ENCODE results near the gene FTO. TPM values are rescaled to one million over a fixed set of nuclear protein-coding genes. Genes with fewer than 3 reads are reported as not detected.
A peak's percentile ranks its signal among the peaks of the same experiment; 100 is the strongest.

Gene FTO
- polyA plus RNA-seq, 3 donors from 2014 or later: 61.3 to 106 (median 65.1) TPM

DNA sequence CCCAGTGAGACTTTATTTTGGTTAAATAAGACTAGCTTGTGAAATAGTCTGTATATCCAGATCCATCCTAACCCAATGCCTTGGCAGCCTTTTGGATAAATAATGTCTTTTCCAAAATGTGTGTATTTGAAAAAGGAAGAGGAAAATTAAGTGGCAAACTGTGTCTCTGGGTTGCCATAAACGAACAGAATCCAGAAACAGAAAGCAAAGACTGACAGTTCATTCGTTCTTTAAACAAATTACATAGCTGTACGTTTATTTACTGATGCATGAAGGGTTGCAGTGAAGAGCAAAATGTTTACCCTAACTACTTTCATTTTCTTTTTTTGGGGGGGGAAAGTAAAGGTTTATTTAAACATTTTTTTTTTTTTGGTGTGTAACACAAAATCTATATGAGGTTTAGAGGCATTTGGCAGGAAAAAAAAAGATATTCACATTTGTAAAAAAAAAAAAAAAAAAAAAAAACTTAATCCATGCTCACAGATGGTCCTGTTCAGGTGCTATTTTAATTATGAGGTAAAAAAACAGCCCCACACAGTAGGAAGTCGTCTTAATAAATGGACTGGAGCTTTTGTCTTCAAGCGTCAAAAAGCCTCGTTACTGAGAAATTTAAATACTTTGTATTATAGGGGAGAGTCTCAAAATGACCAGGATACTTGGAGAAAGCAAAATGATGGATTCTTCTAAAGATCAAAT, 245.9 kb downstream of the FTO start:
- peaks cover 15 to 16% of the 10 kb centered on the region in 2 donors for H3K4me1 Mint-ChIP-seq
- no peak for DNase-seq
- no peaks in the 10 kb centered on the region for H3K9me3 Mint-ChIP-seq
- no peak overlapping the region for H3K27ac Mint-ChIP-seq
- peaks cover 0 to 5% (median 0%) of the 10 kb centered on the region in 3 donors for H3K36me3 Mint-ChIP-seq
- H3K27me3 Mint-ChIP-seq (ENCODE audit: low read depth in 3 of 3): no peaks in the 10 kb centered on the region
- H3K4me3 Mint-ChIP-seq: no peak overlapping the region

DNA sequence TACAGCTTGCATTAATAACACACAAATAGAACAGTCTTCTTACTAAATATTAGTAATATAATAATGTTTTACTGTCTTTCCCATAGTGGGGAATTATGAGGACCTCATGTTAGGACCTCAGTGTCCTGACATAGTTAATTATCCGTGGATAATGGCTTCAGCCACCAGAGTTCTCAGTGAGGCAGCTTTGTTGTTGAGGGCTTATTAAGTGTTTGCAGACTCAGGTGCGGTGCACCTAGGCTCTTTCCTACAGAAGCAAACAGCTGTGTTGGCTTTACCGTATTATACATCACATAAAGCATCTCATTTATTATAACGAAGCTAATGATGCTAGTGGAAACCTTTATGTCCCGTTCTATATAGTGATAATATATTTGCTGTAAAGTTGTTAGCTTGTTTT, 246.7 kb downstream of the FTO start:
- DNase-seq: no peak
- peak overlapping the region in 1 of 6 donors; percentile 42 for H3K27ac Mint-ChIP-seq
- no peak overlapping the region for H3K4me3 Mint-ChIP-seq
- H3K9me3 Mint-ChIP-seq: no peaks in the 10 kb centered on the region
- peaks cover 15 to 16% of the 10 kb centered on the region in 2 donors for H3K4me1 Mint-ChIP-seq
- no peaks in the 10 kb centered on the region for H3K27me3 Mint-ChIP-seq (ENCODE audit: low read depth in 3 of 3)
- H3K36me3 Mint-ChIP-seq: peaks cover 5 to 7% (median 5%) of the 10 kb centered on the region in 3 donors

DNA sequence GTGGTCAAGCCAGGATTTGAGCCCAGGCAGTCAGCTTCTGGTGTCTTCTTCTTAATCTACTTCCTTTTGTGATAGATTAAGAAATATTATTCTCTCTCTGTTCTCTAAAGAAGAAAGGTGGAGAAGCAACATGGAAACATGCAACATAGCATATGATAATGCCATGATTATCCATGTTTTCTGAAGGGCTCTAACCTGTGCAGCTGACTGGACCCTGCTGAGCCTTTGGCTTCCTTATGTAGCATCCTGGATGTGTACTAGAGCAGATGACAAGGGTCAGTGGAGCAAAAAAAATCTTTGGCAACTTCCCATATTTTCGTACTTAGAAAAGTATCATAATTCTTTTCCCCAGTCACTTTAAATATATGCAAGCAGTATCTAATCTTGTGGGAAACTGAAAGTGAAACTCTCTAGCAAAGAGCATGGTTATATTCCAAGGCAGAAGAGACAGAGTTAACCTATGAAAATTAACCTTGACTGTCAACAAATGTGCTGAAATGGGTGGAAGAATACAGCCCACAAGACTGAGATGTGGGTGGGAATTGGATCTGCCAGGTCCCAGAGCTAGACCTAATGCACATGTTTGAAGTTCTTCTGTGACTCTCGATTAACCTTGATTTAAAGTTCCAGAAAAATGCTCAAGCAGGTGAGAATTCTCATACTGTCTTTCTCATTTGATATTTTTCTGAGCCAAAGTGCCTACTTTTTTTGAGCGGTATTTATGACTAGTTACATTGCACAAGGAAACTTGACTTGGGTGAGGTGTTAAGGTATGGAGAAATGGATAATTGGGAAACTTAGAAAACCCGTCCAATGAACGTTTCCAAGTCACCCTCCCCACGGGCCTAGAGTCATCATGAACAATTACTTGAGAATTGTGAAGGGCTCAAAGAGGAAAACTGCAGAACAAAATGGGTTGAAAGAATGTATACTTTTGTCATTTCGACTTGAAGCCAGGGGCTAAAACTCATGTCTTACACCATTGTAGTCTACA, 248.6 kb downstream of the FTO start:
- peaks cover 9 to 11% (median 9%) of the 10 kb centered on the region in 3 donors for H3K36me3 Mint-ChIP-seq
- peak overlapping the region; percentile 47 to 74 (median 66) for H3K4me3 Mint-ChIP-seq
- peak overlapping the region; percentile 52 to 81 (median 78) for H3K27ac Mint-ChIP-seq
- peak; percentile 15 to 22 (median 18) for DNase-seq
- no peaks in the 10 kb centered on the region for H3K9me3 Mint-ChIP-seq
- peaks cover 15 to 16% of the 10 kb centered on the region in 2 donors for H3K4me1 Mint-ChIP-seq
- no peaks in the 10 kb centered on the region for H3K27me3 Mint-ChIP-seq (ENCODE audit: low read depth in 3 of 3)

DNA sequence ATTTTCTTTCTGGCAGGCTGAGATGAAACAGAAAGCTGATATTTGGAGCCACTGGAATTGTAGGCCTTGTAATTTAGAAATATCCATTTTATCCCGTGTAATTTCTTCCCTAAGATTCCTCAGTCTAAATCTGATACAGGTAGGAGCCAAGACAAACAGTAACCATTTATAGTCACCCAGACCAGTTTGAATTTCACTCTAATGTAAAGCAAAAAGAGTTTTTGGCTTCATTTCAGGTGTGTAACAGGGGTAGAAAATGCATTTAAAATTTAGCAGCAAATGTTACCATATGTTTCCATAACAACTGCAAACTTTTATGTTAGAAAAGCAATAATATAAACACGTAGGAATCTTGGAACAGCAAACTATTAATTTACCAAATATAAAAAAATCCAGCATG, 249.4 kb downstream of the FTO start:
- Mint-ChIP-seq H3K4me3 (no peak overlapping the region), H3K27ac (no peak overlapping the region), H3K9me3 (no peaks in the 10 kb centered on the region), H3K27me3 (ENCODE audit: low read depth in 3 of 3) (peaks cover 0 to 2% (median 0%) of the 10 kb centered on the region in 3 donors), H3K36me3 (peaks cover 9 to 11% (median 9%) of the 10 kb centered on the region in 3 donors), H3K4me1 (peaks cover 15 to 16% of the 10 kb centered on the region in 2 donors)
- no peak for DNase-seq

DNA sequence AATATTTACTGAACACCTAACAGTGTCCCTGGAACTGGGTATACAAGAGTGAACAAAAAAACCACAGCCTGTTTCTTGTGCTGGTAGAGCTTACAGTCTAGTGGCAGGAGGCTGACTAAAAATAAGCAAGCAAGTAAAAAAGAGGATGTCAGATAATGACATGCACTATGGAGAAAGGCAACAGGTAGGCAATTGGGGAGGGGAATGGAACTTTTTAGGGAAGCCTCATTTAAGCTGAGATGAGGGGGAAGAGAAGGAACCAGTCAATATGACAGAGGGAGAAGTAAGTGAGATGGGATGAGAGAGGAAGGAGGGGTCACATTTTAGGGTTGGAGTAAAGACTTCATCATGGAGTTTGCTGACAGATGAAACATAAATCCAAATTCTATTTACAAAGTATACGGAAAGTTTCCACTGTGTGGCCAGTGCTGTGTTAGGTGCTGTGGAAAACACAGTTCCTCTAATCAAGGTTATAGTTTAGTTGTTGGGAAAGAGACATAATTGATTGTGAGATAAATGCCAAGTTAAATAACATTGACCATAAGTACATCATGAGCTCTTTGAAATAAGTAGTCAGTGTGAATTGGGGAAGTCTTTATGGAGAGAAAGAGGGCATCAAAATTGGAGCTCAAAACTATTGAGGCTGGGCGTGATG, 251.4 kb downstream of the FTO start:
- Mint-ChIP-seq H3K4me3 (no peak overlapping the region), H3K27me3 (ENCODE audit: low read depth in 3 of 3) (peaks cover 0 to 2% (median 0%) of the 10 kb centered on the region in 3 donors), H3K9me3 (no peaks in the 10 kb centered on the region), H3K4me1 (peaks cover 15 to 16% of the 10 kb centered on the region in 2 donors), H3K27ac (no peak overlapping the region), H3K36me3 (peaks cover 9 to 11% (median 9%) of the 10 kb centered on the region in 3 donors)
- DNase-seq: no peak

DNA sequence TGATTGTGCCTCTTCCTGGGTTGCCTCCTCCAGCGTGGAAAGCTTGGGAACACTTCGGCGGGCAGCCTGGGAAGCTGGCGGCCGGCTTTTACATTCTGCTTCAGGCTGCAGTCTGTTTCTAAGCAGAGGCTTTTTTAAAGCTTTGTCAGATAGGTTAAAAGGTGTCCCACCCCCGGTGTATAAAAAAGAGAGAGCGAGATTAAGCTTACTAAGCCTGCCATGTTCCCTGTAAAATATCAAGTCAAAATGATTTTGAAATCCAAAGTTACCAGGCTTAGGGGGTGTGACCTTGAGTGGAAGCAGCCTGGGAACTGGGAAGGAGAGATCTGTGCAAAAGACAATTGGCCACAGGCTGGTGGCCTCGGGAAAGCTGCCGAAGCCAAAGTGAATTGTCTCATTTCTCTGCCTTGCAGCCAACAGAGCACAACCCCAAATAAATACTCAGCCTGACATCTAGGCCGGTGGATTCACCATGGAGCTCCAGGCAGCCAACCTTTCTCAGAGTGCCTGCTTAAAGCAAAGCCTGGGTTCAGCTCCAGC, 254.5 kb downstream of the FTO start:
- Mint-ChIP-seq H3K4me1 (peaks cover 0 to 2% of the 10 kb centered on the region in 2 donors), H3K27ac (no peak overlapping the region), H3K36me3 (peaks cover 9 to 11% (median 9%) of the 10 kb centered on the region in 3 donors), H3K4me3 (no peak overlapping the region), H3K27me3 (ENCODE audit: low read depth in 3 of 3) (peaks cover 0 to 2% (median 0%) of the 10 kb centered on the region in 3 donors), H3K9me3 (no peaks in the 10 kb centered on the region)
- no peak for DNase-seq

DNA sequence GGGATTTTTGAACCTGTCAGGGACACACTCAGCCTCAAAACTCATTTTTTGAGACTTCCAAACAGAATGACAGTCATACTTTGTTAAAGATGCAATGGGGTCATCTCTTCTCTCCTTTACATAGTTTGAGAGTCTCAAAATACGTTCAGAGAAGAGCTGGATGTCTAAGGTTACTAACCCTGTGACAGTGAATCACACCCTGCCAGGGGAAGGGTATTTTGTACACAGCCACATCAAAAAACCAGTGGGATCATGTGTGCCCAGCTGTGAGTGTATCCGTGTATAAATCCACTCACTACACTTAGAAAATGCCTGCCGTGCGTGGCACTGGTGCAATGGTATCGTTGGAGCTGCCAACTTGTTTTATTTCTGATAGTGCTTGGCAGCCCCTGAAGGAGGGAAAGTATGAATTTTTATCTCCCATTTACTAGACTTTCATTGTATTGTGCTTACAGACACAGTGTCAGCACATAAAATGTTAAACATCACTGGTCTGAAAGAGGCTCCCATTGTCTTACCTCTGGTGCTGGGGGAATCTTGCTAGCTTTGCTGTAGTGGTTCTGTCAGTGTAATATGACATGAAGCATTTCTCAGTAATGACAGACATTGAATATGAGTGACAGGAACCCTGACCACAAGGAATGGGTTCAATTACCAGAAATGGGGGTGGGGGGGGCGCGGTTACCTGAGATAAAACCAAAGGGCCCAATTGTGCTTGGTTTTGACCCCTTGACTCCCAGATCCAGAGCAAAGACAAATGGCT, 256.3 kb downstream of the FTO start:
- no peaks in the 10 kb centered on the region for H3K9me3 Mint-ChIP-seq
- no peak overlapping the region for H3K4me3 Mint-ChIP-seq
- H3K27ac Mint-ChIP-seq: peak overlapping the region in 1 of 6 donors; percentile 66
- H3K4me1 Mint-ChIP-seq: no peaks in the 10 kb centered on the region
- no peak for DNase-seq
- peaks cover 0 to 2% (median 0%) of the 10 kb centered on the region in 3 donors for H3K27me3 Mint-ChIP-seq (ENCODE audit: low read depth in 3 of 3)
- peaks cover 4 to 8% (median 8%) of the 10 kb centered on the region in 3 donors for H3K36me3 Mint-ChIP-seq

DNA sequence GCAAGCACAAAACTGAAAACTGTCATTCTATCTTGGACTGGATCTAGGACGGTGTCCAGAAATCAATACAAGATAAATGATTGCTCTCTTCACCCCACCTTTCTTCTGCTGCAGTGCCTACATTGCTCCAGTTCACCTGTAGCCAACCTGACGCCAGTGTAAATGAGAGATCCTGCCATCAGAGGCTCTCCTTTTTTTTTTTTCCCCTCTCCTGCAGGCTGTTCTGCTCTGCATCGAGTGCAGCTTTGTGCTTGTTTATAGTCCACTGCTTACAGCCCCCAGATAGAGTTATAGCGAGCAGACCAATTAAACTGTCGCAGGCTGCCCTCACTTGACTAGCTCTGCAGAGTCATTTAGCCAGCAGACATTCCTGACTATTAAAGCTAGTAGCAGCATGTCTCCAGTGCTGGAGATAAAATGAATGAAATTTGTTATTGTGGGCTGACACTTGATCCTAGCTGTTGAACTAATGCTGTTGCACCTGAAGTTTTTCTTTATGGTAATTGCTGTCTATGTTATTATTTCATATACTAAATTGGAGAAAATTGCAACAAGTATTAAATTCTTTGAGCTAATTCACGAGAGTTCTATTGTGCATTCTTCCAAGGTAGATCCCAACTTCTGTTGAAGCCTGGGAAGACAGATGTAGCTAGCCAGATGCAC, 257.1 kb downstream of the FTO start:
- Mint-ChIP-seq H3K9me3 (no peaks in the 10 kb centered on the region), H3K4me3 (no peak overlapping the region), H3K27ac (peak overlapping the region in 1 of 6 donors; percentile 31)

DNA sequence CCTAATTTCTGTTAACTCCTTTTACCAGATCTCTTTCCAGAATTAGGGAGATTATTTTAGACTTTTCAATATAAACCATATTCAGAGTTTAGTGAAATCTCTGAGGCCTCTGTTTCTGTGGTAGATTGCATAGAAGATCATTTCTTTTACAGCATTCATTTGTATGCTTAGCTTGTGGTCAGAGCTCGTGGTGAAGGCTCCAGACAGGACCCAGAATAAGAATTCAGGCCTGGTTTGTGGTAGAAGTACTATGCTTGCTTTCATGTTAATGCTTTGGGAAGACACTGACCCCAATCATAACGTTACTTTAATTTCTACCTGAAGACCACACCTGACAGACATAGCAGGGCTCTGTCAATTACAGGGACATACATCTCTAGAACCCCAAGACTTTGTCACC, 258.1 kb downstream of the FTO start:
- peaks cover 0 to 2% (median 0%) of the 10 kb centered on the region in 3 donors for H3K27me3 Mint-ChIP-seq (ENCODE audit: low read depth in 3 of 3)
- peaks cover 0 to 3% (median 3%) of the 10 kb centered on the region in 3 donors for H3K36me3 Mint-ChIP-seq
- H3K4me1 Mint-ChIP-seq: no peaks in the 10 kb centered on the region
- no peaks in the 10 kb centered on the region for H3K9me3 Mint-ChIP-seq
- no peak for DNase-seq
- peak overlapping the region in 1 of 6 donors; percentile 12 for H3K27ac Mint-ChIP-seq
- H3K4me3 Mint-ChIP-seq: no peak overlapping the region

More for the DNA sequence above, 257.1 kb downstream of the FTO start:
- Mint-ChIP-seq H3K27me3 (ENCODE audit: low read depth in 3 of 3) (peaks cover 0 to 2% (median 0%) of the 10 kb centered on the region in 3 donors), H3K4me1 (no peaks in the 10 kb centered on the region), H3K36me3 (peaks cover 3 to 4% (median 3%) of the 10 kb centered on the region in 3 donors)
- DNase-seq: no peak

DNA sequence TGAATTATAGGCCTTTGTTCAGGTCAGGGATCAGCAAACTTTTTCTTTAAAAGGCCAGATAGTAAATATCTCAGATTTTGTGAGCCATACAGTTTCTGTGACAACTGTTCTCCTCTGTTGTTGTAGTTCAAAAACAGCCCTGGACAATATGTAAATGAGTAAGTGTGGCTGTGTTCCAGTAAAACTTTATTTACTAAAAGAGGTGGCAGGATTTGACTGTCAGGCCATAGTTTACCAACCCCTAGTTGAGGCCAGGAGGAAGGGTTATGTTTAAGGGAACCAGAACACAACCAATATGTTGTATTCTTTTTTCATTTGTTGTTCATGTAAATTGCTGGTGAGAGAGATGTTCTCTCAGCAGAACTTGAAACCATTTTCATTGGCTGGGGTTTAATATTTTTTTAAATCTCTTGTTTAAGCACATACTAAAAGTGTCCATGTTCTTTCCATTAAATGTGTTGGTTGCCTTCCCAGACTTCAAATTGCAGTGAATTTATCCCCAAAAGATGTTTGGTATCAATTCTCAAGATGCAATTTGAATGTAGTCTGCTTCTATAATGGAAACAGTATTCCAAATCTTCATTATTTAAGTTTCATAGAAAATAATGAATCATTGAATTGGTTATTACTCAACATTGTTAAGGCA, 260.3 kb downstream of the FTO start:
- peaks cover 0 to 6% (median 3%) of the 10 kb centered on the region in 3 donors for H3K36me3 Mint-ChIP-seq
- no peak for DNase-seq
- H3K27ac Mint-ChIP-seq: peak overlapping the region in 1 of 6 donors; percentile 17
- no peaks in the 10 kb centered on the region for H3K4me1 Mint-ChIP-seq
- H3K27me3 Mint-ChIP-seq (ENCODE audit: low read depth in 3 of 3): no peaks in the 10 kb centered on the region
- no peak overlapping the region for H3K4me3 Mint-ChIP-seq
- H3K9me3 Mint-ChIP-seq: no peaks in the 10 kb centered on the region

DNA sequence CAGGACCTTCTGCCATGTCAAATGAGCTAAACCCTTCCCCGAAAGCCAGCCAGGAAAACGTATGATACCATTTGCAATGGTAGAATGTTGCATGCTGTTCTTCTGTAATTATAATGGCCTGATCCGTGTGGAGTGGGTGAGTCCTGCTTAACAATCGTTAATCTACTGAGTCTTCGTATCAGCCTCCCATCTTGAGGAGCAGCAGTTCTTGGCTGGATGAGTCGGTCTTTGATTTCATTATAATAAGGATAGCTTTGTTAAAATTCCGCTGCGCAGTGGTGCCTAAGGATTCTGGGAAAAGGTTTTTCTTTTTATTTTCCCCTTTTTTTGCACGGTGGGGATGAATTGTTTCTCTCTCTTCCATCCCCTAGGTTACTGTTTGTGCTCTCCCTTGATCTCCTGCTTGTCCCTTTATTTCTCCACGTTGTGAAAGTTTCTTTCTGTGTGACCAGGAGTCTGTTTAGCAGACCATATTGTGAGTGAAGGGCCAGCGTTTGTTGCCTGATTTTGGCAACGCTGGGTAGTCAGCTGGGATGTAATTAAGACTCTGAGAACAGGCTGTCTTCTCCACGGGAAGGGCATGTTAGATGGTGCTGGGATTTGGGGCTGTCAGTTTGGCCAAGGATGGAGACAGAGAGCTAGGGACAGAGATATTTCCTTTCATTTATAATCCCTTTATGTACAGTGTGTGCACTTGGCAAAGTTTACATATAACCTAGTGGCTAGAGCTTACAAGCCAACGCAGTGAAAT, 263.0 kb downstream of the FTO start:
- Mint-ChIP-seq H3K4me3 (no peak overlapping the region), H3K27me3 (ENCODE audit: low read depth in 3 of 3) (no peaks in the 10 kb centered on the region), H3K9me3 (no peaks in the 10 kb centered on the region), H3K36me3 (peaks cover 0 to 6% (median 3%) of the 10 kb centered on the region in 3 donors), H3K27ac (peak overlapping the region in 1 of 6 donors; percentile 46), H3K4me1 (no peaks in the 10 kb centered on the region)
- DNase-seq: no peak

Measured in immature natural killer cell (primary cell).